GM23338 (cell line): ENCODE results near the gene LPIN1. TPM values are rescaled to one million over a fixed set of nuclear protein-coding genes. Genes with fewer than 3 reads are reported as not detected.

ENCODE experiments used
- ATAC-seq: fragments of 200-7000 bp; cut with Tn5 transposase; 3 replicates; pipeline ENCODE4 v1.9.1; 2020
- DNase-seq: peaks from one replicate; pipeline ENCODE4 v3.0.0-alpha.2; 2015; ENCODE audit warnings: low spot score
- H2AFZ ChIP-seq: fragments of 200-600 bp; sonication (generic); 2 replicates; pipeline ENCODE4 v1.8.0; 2016; ENCODE audit warnings: antibody characterized with exemption, mild to moderate bottlenecking, moderate library complexity
- H3F3A ChIP-seq: fragments of 200-600 bp; sonication (generic); replicated peaks from 2 replicates; pipeline ENCODE4 v1.8.0; 2017; ENCODE audit warnings: antibody characterized with exemption, mixed run types, low read depth
- H3K27ac ChIP-seq: fragments of 200-600 bp; sonication (generic); 2 replicates; pipeline ENCODE4 v1.6.1; 2016; ENCODE audit warnings: low read depth
- H3K27me3 ChIP-seq: fragments of 200-600 bp; sonication (generic); 2 replicates; pipeline ENCODE4 v1.8.0; 2016; ENCODE audit warnings: mild to moderate bottlenecking, mixed run types, moderate library complexity; ENCODE audit not compliant: insufficient read depth
- H3K36me3 ChIP-seq: fragments of 200-600 bp; sonication (generic); 2 replicates; pipeline ENCODE4 v1.8.0; 2016; ENCODE audit warnings: mild to moderate bottlenecking; ENCODE audit not compliant: insufficient read depth
- H3K4me1 ChIP-seq: fragments of 200-600 bp; sonication (generic); 2 replicates; pipeline ENCODE4 v1.8.0; 2016; ENCODE audit warnings: mild to moderate bottlenecking, moderate library complexity; ENCODE audit not compliant: insufficient read depth
- H3K4me2 ChIP-seq: fragments of 200-600 bp; sonication (generic); 2 replicates; pipeline ENCODE4 v1.7.1; 2017; ENCODE audit warnings: mixed run types
- H3K4me3 ChIP-seq: fragments of 200-600 bp; sonication (generic); 2 replicates; pipeline ENCODE4 v1.6.1; 2016; ENCODE audit warnings: mixed run types
- H3K79me2 ChIP-seq: fragments of 200-600 bp; sonication (generic); replicated peaks from 2 replicates; pipeline ENCODE4 v1.8.0; 2017; ENCODE audit warnings: mild to moderate bottlenecking; ENCODE audit not compliant: insufficient read depth
- H3K9me2 ChIP-seq: fragments of 200-600 bp; sonication (generic); 2 replicates; pipeline ENCODE4 v1.8.0; 2017; ENCODE audit not compliant: insufficient read depth
- H4K20me1 ChIP-seq: fragments of 200-600 bp; sonication (generic); replicated peaks from 2 replicates; pipeline ENCODE4 v1.8.0; 2017; ENCODE audit warnings: mild to moderate bottlenecking; ENCODE audit not compliant: insufficient read depth
- H3K27ac Mint-ChIP-seq: 2 replicates; pipeline ENCODE4 v1.8.0; 2020; ENCODE audit warnings: inconsistent platforms, mild to moderate bottlenecking, moderate library complexity, mixed read lengths
- H3K27me3 Mint-ChIP-seq: 3 replicates; pipeline ENCODE4 v1.8.0; 2022; ENCODE audit warnings: low read depth, mild to moderate bottlenecking, moderate library complexity, mixed read lengths, inconsistent platforms; ENCODE audit not compliant: insufficient read depth, poor library complexity
- H3K36me3 Mint-ChIP-seq: 3 replicates; pipeline ENCODE4 v1.8.0; 2021; ENCODE audit warnings: low read depth, mild to moderate bottlenecking, inconsistent platforms, moderate library complexity, mixed read lengths
- H3K4me1 Mint-ChIP-seq: 3 replicates; pipeline ENCODE4 v1.8.0; 2020; ENCODE audit warnings: mild to moderate bottlenecking, inconsistent platforms, mixed read lengths
- H3K4me3 Mint-ChIP-seq: 3 replicates; pipeline ENCODE4 v1.8.0; 2021; ENCODE audit warnings: moderate library complexity, mild to moderate bottlenecking, inconsistent platforms, mixed read lengths
- H3K9me3 Mint-ChIP-seq: 3 replicates; pipeline ENCODE4 v1.8.0; 2020; ENCODE audit warnings: moderate library complexity, mild to moderate bottlenecking, inconsistent platforms, mixed read lengths
- CREB1 ChIP-seq: fragments of 250-450 bp; sonication (Bioruptor Pico); IDR thresholded peaks from 2 replicates; pipeline ENCODE4 v1.5.0; 2020; ENCODE audit warnings: low read depth, mild to moderate bottlenecking, moderate library complexity
- EZH2 ChIP-seq: fragments of 200-600 bp; sonication (generic); IDR thresholded peaks from one replicate; pipeline ENCODE4 v1.8.0; 2017; ENCODE audit warnings: antibody characterized with exemption, mild to moderate bottlenecking, low read depth; ENCODE audit not compliant: unreplicated experiment
- EZH2phosphoT487 ChIP-seq: fragments of 200-600 bp; sonication (generic); IDR thresholded peaks from one replicate; pipeline ENCODE4 v1.8.1; 2018; ENCODE audit warnings: antibody characterized with exemption; ENCODE audit not compliant: unreplicated experiment
- JUNB ChIP-seq: IDR thresholded peaks from one replicate; pipeline ENCODE4 v1.6.1; 2016; ENCODE audit warnings: antibody characterized with exemption; ENCODE audit not compliant: unreplicated experiment
- NANOG ChIP-seq: IDR thresholded peaks from 2 replicates; pipeline ENCODE4 v1.6.1; 2016; ENCODE audit warnings: antibody characterized with exemption, borderline replicate concordance
- POLR2AphosphoS5 ChIP-seq: IDR thresholded peaks from 2 replicates; pipeline ENCODE4 v1.6.1; 2016; ENCODE audit warnings: antibody characterized with exemption, low read depth
- STAT1 ChIP-seq: IDR thresholded peaks from one replicate; pipeline ENCODE4 v1.6.1; 2016; ENCODE audit warnings: antibody characterized with exemption; ENCODE audit not compliant: unreplicated experiment
- ZNF114 ChIP-seq: fragments of 250-450 bp; sonication (Bioruptor Pico); IDR thresholded peaks from 2 replicates; pipeline ENCODE4 v1.5.0; 2020; ENCODE audit warnings: mild to moderate bottlenecking, moderate library complexity
- ZNF331 ChIP-seq: fragments of 250-450 bp; sonication (Bioruptor Pico); IDR thresholded peaks from 2 replicates; pipeline ENCODE4 v1.5.0; 2020; ENCODE audit warnings: low read depth, mild to moderate bottlenecking, moderate library complexity
- polyA plus RNA-seq: library from polyadenylated mRNA; unstranded; fragments of >200 nt; fragmentation: Nextera tagmentation; extraction: Ambion mirVana; gene quantifications from 2 replicates; pipeline ENCODE4 v1.2.1, GENCODE V29; 2016
- total RNA-seq: library from RNA; depleted of rRNA; stranded (reverse); fragments of >200 nt; shearing (Covaris generic); gene quantifications from 2 replicates; pipeline ENCODE4 v1.2.3, GENCODE V29; 2014
- TF ChIP-seq, protein P1 (sequence below), 2 experiments: fragments of 200-600 bp in 1 of 2; sonication (generic) in 1 of 2; conservative IDR thresholded peaks; 2 replicates each; pipeline versions ENCODE4 v1.5.1 to v1.6.1; 2016 to 2017; ENCODE audit warnings: antibody characterized with exemption in 2 of 2, low read depth in 2 of 2, mild to moderate bottlenecking in 2 of 2, moderate library complexity in 1 of 2
- TF ChIP-seq, protein P2 (sequence below): IDR thresholded peaks from one replicate; pipeline ENCODE4 v1.6.1; 2018; ENCODE audit warnings: antibody characterized with exemption; ENCODE audit not compliant: unreplicated experiment
- TF ChIP-seq, protein P3 (sequence below): fragments of 250-450 bp; sonication (Bioruptor Pico); IDR thresholded peaks from 2 replicates; pipeline ENCODE4 v1.5.0; 2020; ENCODE audit warnings: mild to moderate bottlenecking, moderate library complexity
- TF ChIP-seq, protein P4 (sequence below): IDR thresholded peaks from 2 replicates; pipeline ENCODE4 v1.6.1; 2016; ENCODE audit warnings: antibody characterized with exemption

The LPIN1 gene
- total and polyA plus RNA-seq, 2 experiments from 2014 or later, result 4.4 to 9.5 TPM

DNA sequence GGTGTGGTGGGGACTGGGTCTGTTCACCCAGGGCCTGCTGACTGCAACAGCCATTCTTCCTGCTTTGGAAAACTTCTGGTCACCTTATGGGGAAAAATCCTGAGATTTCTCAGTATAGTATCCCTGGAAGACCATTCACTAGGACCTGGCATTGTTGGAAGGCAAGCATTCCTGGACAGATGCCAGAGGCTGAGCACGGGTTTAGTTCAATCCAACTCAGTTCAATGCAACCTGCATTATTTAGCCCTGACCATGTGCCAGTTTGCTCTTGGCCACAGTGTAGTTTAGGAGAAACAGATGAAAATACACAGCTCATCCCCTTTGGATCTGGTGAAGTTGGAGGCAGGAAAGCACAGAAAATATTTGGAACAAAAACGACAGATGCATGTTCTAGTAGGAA is 95.9 kb downstream of the LPIN1 start:
- H3K4me3 ChIP-seq, result no peak overlapping the region
- H3K4me3 Mint-ChIP-seq, result no peak overlapping the region
- no peaks in the 10 kb centered on the region for H3K36me3 ChIP-seq
- H2AFZ ChIP-seq, result no peak overlapping the region
- peaks cover 10% of the 10 kb centered on the region; the same call in 1 of the 2 replicates for H3K9me2 ChIP-seq
- peaks cover 3% of the 10 kb centered on the region; the same call in 2 of the 3 replicates for H3K36me3 Mint-ChIP-seq
- no peaks in the 10 kb centered on the region for H3F3A ChIP-seq
- no peaks in the 10 kb centered on the region for H4K20me1 ChIP-seq
- ATAC-seq, result no peak
- no peaks in the 10 kb centered on the region for H3K27me3 ChIP-seq
- TF ChIP-seq, protein P1, sequence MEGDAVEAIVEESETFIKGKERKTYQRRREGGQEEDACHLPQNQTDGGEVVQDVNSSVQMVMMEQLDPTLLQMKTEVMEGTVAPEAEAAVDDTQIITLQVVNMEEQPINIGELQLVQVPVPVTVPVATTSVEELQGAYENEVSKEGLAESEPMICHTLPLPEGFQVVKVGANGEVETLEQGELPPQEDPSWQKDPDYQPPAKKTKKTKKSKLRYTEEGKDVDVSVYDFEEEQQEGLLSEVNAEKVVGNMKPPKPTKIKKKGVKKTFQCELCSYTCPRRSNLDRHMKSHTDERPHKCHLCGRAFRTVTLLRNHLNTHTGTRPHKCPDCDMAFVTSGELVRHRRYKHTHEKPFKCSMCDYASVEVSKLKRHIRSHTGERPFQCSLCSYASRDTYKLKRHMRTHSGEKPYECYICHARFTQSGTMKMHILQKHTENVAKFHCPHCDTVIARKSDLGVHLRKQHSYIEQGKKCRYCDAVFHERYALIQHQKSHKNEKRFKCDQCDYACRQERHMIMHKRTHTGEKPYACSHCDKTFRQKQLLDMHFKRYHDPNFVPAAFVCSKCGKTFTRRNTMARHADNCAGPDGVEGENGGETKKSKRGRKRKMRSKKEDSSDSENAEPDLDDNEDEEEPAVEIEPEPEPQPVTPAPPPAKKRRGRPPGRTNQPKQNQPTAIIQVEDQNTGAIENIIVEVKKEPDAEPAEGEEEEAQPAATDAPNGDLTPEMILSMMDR (conservative IDR thresholded peaks at IDR 0.05; ENCODE audit: low read depth in 2 of 2), result no peak
- TF ChIP-seq ZNF114 (CRISPR knock-in tag), result no peak
- TF ChIP-seq JUNB, result no peak
- TF ChIP-seq CREB1, result no peak
- no peak for TF ChIP-seq STAT1
- TF ChIP-seq, protein P2, sequence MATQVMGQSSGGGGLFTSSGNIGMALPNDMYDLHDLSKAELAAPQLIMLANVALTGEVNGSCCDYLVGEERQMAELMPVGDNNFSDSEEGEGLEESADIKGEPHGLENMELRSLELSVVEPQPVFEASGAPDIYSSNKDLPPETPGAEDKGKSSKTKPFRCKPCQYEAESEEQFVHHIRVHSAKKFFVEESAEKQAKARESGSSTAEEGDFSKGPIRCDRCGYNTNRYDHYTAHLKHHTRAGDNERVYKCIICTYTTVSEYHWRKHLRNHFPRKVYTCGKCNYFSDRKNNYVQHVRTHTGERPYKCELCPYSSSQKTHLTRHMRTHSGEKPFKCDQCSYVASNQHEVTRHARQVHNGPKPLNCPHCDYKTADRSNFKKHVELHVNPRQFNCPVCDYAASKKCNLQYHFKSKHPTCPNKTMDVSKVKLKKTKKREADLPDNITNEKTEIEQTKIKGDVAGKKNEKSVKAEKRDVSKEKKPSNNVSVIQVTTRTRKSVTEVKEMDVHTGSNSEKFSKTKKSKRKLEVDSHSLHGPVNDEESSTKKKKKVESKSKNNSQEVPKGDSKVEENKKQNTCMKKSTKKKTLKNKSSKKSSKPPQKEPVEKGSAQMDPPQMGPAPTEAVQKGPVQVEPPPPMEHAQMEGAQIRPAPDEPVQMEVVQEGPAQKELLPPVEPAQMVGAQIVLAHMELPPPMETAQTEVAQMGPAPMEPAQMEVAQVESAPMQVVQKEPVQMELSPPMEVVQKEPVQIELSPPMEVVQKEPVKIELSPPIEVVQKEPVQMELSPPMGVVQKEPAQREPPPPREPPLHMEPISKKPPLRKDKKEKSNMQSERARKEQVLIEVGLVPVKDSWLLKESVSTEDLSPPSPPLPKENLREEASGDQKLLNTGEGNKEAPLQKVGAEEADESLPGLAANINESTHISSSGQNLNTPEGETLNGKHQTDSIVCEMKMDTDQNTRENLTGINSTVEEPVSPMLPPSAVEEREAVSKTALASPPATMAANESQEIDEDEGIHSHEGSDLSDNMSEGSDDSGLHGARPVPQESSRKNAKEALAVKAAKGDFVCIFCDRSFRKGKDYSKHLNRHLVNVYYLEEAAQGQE, result no peak
- TF ChIP-seq POLR2AphosphoS5, result no peak
- no peak for TF ChIP-seq EZH2phosphoT487
- TF ChIP-seq NANOG, result no peak
- TF ChIP-seq, protein P3, sequence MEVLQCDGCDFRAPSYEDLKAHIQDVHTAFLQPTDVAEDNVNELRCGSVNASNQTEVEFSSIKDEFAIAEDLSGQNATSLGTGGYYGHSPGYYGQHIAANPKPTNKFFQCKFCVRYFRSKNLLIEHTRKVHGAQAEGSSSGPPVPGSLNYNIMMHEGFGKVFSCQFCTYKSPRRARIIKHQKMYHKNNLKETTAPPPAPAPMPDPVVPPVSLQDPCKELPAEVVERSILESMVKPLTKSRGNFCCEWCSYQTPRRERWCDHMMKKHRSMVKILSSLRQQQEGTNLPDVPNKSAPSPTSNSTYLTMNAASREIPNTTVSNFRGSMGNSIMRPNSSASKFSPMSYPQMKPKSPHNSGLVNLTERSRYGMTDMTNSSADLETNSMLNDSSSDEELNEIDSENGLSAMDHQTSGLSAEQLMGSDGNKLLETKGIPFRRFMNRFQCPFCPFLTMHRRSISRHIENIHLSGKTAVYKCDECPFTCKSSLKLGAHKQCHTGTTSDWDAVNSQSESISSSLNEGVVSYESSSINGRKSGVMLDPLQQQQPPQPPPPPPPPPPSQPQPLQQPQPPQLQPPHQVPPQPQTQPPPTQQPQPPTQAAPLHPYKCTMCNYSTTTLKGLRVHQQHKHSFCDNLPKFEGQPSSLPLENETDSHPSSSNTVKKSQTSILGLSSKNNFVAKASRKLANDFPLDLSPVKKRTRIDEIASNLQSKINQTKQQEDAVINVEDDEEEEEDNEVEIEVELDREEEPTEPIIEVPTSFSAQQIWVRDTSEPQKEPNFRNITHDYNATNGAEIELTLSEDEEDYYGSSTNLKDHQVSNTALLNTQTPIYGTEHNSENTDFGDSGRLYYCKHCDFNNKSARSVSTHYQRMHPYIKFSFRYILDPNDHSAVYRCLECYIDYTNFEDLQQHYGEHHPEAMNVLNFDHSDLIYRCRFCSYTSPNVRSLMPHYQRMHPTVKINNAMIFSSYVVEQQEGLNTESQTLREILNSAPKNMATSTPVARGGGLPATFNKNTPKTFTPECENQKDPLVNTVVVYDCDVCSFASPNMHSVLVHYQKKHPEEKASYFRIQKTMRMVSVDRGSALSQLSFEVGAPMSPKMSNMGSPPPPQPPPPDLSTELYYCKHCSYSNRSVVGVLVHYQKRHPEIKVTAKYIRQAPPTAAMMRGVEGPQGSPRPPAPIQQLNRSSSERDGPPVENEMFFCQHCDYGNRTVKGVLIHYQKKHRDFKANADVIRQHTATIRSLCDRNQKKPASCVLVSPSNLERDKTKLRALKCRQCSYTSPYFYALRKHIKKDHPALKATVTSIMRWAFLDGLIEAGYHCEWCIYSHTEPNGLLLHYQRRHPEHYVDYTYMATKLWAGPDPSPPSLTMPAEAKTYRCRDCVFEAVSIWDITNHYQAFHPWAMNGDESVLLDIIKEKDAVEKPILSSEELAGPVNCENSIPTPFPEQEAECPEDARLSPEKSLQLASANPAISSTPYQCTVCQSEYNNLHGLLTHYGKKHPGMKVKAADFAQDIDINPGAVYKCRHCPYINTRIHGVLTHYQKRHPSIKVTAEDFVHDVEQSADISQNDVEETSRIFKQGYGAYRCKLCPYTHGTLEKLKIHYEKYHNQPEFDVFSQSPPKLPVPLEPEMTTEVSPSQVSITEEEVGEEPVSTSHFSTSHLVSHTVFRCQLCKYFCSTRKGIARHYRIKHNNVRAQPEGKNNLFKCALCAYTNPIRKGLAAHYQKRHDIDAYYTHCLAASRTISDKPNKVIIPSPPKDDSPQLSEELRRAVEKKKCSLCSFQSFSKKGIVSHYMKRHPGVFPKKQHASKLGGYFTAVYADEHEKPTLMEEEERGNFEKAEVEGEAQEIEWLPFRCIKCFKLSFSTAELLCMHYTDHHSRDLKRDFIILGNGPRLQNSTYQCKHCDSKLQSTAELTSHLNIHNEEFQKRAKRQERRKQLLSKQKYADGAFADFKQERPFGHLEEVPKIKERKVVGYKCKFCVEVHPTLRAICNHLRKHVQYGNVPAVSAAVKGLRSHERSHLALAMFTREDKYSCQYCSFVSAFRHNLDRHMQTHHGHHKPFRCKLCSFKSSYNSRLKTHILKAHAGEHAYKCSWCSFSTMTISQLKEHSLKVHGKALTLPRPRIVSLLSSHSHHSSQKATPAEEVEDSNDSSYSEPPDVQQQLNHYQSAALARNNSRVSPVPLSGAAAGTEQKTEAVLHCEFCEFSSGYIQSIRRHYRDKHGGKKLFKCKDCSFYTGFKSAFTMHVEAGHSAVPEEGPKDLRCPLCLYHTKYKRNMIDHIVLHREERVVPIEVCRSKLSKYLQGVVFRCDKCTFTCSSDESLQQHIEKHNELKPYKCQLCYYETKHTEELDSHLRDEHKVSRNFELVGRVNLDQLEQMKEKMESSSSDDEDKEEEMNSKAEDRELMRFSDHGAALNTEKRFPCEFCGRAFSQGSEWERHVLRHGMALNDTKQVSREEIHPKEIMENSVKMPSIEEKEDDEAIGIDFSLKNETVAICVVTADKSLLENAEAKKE, result no peak
- TF ChIP-seq ZNF331 (CRISPR knock-in tag), result no peak
- TF ChIP-seq EZH2, result no peak
- TF ChIP-seq, protein P4, sequence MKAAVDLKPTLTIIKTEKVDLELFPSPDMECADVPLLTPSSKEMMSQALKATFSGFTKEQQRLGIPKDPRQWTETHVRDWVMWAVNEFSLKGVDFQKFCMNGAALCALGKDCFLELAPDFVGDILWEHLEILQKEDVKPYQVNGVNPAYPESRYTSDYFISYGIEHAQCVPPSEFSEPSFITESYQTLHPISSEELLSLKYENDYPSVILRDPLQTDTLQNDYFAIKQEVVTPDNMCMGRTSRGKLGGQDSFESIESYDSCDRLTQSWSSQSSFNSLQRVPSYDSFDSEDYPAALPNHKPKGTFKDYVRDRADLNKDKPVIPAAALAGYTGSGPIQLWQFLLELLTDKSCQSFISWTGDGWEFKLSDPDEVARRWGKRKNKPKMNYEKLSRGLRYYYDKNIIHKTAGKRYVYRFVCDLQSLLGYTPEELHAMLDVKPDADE, result no peak
- no peaks in the 10 kb centered on the region for H3K4me1 ChIP-seq
- no peak overlapping the region for H3K4me2 ChIP-seq
- H3K79me2 ChIP-seq, result no peaks in the 10 kb centered on the region
- no peak for DNase-seq
- no peak overlapping the region for H3K27ac Mint-ChIP-seq
- peaks cover 5% of the 10 kb centered on the region for H3K27me3 Mint-ChIP-seq
- peaks cover 9% of the 10 kb centered on the region for H3K9me3 Mint-ChIP-seq
- H3K4me1 Mint-ChIP-seq, result peaks cover 4% of the 10 kb centered on the region; the same call in 2 of the 3 replicates
- H3K27ac ChIP-seq, result no peak overlapping the region
